ENCODE results near the gene PSMA7. TPM values are rescaled to one million over a fixed set of nuclear protein-coding genes. Genes with fewer than 3 reads are reported as not detected.

PSMA7 gene
- total RNA-seq, 2 donors from 2014 or later, result 144 to 158 TPM

GRCh38 chr20:62136283-62137091 is 6.7 kb downstream of the PSMA7 start:
- H3K27me3 Mint-ChIP-seq, result no peaks in the 10 kb centered on the region
- peak overlapping the region; percentile 59 for H3K4me3 Mint-ChIP-seq
- H3K36me3 Mint-ChIP-seq (ENCODE audit: low read depth), result peaks cover 7% of the 10 kb centered on the region
- no peaks in the 10 kb centered on the region for H3K9me3 ChIP-seq (ENCODE audit: control insufficient read depth, low read length, poor library complexity, severe bottlenecking)
- DNase-seq (peak; percentile 46 to 73 (median 46)), ATAC-seq (peak; percentile 79)
- no peak overlapping the region for H3K27ac Mint-ChIP-seq
- peaks cover 30% of the 10 kb centered on the region for H3K4me1 Mint-ChIP-seq

- Mint-ChIP-seq H3K36me3 (ENCODE audit: low read depth) (peaks cover 9% of the 10 kb centered on the region), H3K4me1 (peaks cover 28% of the 10 kb centered on the region), H3K27me3 (no peaks in the 10 kb centered on the region), H3K27ac (peak overlapping the region; percentile 34), H3K4me3 (no peak overlapping the region)
- no peaks in the 10 kb centered on the region for H3K9me3 ChIP-seq (ENCODE audit: control insufficient read depth, low read length, poor library complexity, severe bottlenecking)
- no peak for ATAC-seq
- no peak for DNase-seq
Measured at GRCh38 chr20:62135573-62136266, 7.5 kb downstream of the PSMA7 start.

- DNase-seq (no peak), ATAC-seq (no peak)
- H3K36me3 Mint-ChIP-seq (ENCODE audit: low read depth), result peaks cover 7% of the 10 kb centered on the region
- no peaks in the 10 kb centered on the region for H3K27me3 Mint-ChIP-seq
- no peaks in the 10 kb centered on the region for H3K9me3 ChIP-seq (ENCODE audit: control insufficient read depth, low read length, poor library complexity, severe bottlenecking)
- peak overlapping the region; percentile 34 for H3K27ac Mint-ChIP-seq
- no peak overlapping the region for H3K4me3 Mint-ChIP-seq
- H3K4me1 Mint-ChIP-seq, result peaks cover 25% of the 10 kb centered on the region
Measured at GRCh38 chr20:62134735-62135231, 8.4 kb downstream of the PSMA7 start.

GRCh38 chr20:62133864-62134263 is 9.3 kb downstream of the PSMA7 start:
- peaks cover 7% of the 10 kb centered on the region for H3K36me3 Mint-ChIP-seq (ENCODE audit: low read depth)
- H3K9me3 ChIP-seq (ENCODE audit: control insufficient read depth, low read length, poor library complexity, severe bottlenecking), result no peaks in the 10 kb centered on the region
- no peak for DNase-seq
- H3K27me3 Mint-ChIP-seq, result no peaks in the 10 kb centered on the region
- ATAC-seq, result no peak
- H3K4me1 Mint-ChIP-seq, result peaks cover 25% of the 10 kb centered on the region
- H3K4me3 Mint-ChIP-seq, result peak overlapping the region; percentile 53
- H3K27ac Mint-ChIP-seq, result no peak overlapping the region

GRCh38 chr20:62133051-62133845 is 9.9 kb downstream of the PSMA7 start:
- H3K9me3 ChIP-seq (ENCODE audit: control insufficient read depth, low read length, poor library complexity, severe bottlenecking), result no peaks in the 10 kb centered on the region
- Mint-ChIP-seq H3K27ac (peak overlapping the region; percentile 79), H3K36me3 (ENCODE audit: low read depth) (peaks cover 7% of the 10 kb centered on the region), H3K4me3 (peak overlapping the region; percentile 53), H3K4me1 (peaks cover 29% of the 10 kb centered on the region), H3K27me3 (no peaks in the 10 kb centered on the region)
- no peak for DNase-seq
- no peak for ATAC-seq

- DNase-seq (no peak), ATAC-seq (no peak)
- H3K4me1 Mint-ChIP-seq, result peaks cover 28% of the 10 kb centered on the region
- H3K9me3 ChIP-seq (ENCODE audit: control insufficient read depth, low read length, poor library complexity, severe bottlenecking), result no peaks in the 10 kb centered on the region
- H3K4me3 Mint-ChIP-seq, result peak overlapping the region; percentile 71
- peaks cover 6% of the 10 kb centered on the region for H3K36me3 Mint-ChIP-seq (ENCODE audit: low read depth)
- H3K27ac Mint-ChIP-seq, result peak overlapping the region; percentile 79
- no peaks in the 10 kb centered on the region for H3K27me3 Mint-ChIP-seq
Measured at GRCh38 chr20:62132421-62132820, 10.8 kb downstream of the PSMA7 start.

GRCh38 chr20:62131560-62132320 is 11.5 kb downstream of the PSMA7 start:
- Mint-ChIP-seq H3K4me1 (peaks cover 25% of the 10 kb centered on the region), H3K36me3 (ENCODE audit: low read depth) (peaks cover 6% of the 10 kb centered on the region)
- no peak for DNase-seq

GRCh38 chr20:62129731-62130531 is 13.3 kb downstream of the PSMA7 start:
- H3K27me3 Mint-ChIP-seq, result no peaks in the 10 kb centered on the region
- no peaks in the 10 kb centered on the region for H3K9me3 ChIP-seq (ENCODE audit: control insufficient read depth, low read length, poor library complexity, severe bottlenecking)
- peaks cover 27% of the 10 kb centered on the region for H3K4me1 Mint-ChIP-seq
- no peak overlapping the region for H3K4me3 Mint-ChIP-seq
- no peak overlapping the region for H3K27ac Mint-ChIP-seq
- DNase-seq (no peak), ATAC-seq (no peak)
- peaks cover 6% of the 10 kb centered on the region for H3K36me3 Mint-ChIP-seq (ENCODE audit: low read depth)

More at GRCh38 chr20:62131560-62132320, 11.5 kb downstream of the PSMA7 start:
- ATAC-seq, result no peak
- no peaks in the 10 kb centered on the region for H3K9me3 ChIP-seq (ENCODE audit: control insufficient read depth, low read length, poor library complexity, severe bottlenecking)
- Mint-ChIP-seq H3K27me3 (no peaks in the 10 kb centered on the region), H3K4me3 (peak overlapping the region; percentile 71), H3K27ac (peak overlapping the region; percentile 79)

- peaks cover 6% of the 10 kb centered on the region for H3K36me3 Mint-ChIP-seq (ENCODE audit: low read depth)
- DNase-seq (no peak), ATAC-seq (no peak)
- H3K4me1 Mint-ChIP-seq, result peaks cover 38% of the 10 kb centered on the region
- H3K4me3 Mint-ChIP-seq, result no peak overlapping the region
- H3K27me3 Mint-ChIP-seq, result no peaks in the 10 kb centered on the region
- H3K9me3 ChIP-seq (ENCODE audit: control insufficient read depth, low read length, poor library complexity, severe bottlenecking), result no peaks in the 10 kb centered on the region
- H3K27ac Mint-ChIP-seq, result peak overlapping the region; percentile 68
Measured at GRCh38 chr20:62128502-62128901, 14.7 kb downstream of the PSMA7 start.

GRCh38 chr20:62127799-62128198 is 15.4 kb downstream of the PSMA7 start:
- DNase-seq (no peak), ATAC-seq (no peak)
- H3K36me3 Mint-ChIP-seq (ENCODE audit: low read depth), result peaks cover 6% of the 10 kb centered on the region
- H3K27me3 Mint-ChIP-seq, result no peaks in the 10 kb centered on the region
- H3K27ac Mint-ChIP-seq, result peak overlapping the region; percentile 68
- peaks cover 40% of the 10 kb centered on the region for H3K4me1 Mint-ChIP-seq
- H3K9me3 ChIP-seq (ENCODE audit: control insufficient read depth, low read length, poor library complexity, severe bottlenecking), result no peaks in the 10 kb centered on the region
- no peak overlapping the region for H3K4me3 Mint-ChIP-seq

- H3K4me1 Mint-ChIP-seq, result peaks cover 36% of the 10 kb centered on the region
- ATAC-seq, result no peak
- DNase-seq, result no peak
- H3K4me3 Mint-ChIP-seq, result no peak overlapping the region
- H3K9me3 ChIP-seq (ENCODE audit: control insufficient read depth, low read length, poor library complexity, severe bottlenecking), result no peaks in the 10 kb centered on the region
- no peak overlapping the region for H3K27ac Mint-ChIP-seq
- H3K36me3 Mint-ChIP-seq (ENCODE audit: low read depth), result peaks cover 4% of the 10 kb centered on the region
- H3K27me3 Mint-ChIP-seq, result no peaks in the 10 kb centered on the region
Measured at GRCh38 chr20:62126141-62126540, 17.1 kb downstream of the PSMA7 start.

Measured in T-helper 17 cell (primary cell).